GM21576 (cell line): ENCODE measurements around the gene CR1L.
"Not testable (repeated sequence)": the region's sequence is repeated elsewhere in the genome, so short reads cannot be mapped to it uniquely, and the experiment has no call there.

Source experiments
- ATAC-seq: cut with Tn5 transposase; IDR thresholded peaks from one replicate; pipeline ENCODE4 v1.9.1; 2021; ENCODE audit warnings: mild to moderate bottlenecking, moderate library complexity; ENCODE audit not compliant: unreplicated experiment

The CR1L gene

DNA sequence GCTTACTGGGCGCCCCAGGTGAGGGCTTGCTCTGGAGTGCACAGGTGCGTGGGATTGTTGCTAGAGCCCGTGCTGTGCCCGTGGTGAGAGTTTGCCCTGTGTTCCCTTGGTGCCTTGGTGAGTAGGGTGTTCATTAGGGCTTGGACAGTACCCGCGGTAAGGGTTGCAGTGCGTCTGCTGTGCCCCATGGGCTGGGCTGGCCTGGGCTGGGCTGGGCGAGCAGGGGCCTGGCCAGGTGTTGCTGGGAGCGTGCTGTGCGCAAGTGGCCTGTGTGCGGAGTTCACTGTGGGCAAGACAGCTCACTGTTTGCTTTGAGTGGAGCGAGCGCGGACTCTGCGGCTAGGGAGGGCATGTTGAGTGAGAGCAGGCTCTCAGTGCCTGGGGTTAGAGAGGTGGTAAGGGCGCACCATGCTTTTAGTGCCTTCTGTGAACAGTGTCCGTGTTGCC lies 725 bp downstream of the CR1L start:
- no peak for ATAC-seq

DNA sequence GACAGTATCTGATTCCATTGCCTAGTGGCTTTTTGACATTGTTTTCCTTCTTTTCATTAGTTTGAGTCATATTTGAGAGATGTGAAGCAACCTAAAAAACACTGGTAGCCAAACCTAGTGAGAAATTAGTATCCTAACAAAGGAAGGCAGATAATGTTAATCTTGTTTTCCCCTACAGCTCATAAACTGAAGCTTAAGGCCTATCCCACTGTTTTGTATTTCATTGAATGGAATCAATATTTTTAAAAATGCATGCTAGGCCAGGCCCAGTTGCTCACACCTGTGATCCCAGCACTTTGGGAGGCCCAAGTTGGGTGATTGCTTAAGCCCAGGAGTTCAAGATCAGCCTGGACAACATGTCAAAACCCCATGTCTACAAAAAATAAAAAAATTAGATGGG lies 1.2 kb downstream of the CR1L start:
- ATAC-seq, result no peak

DNA sequence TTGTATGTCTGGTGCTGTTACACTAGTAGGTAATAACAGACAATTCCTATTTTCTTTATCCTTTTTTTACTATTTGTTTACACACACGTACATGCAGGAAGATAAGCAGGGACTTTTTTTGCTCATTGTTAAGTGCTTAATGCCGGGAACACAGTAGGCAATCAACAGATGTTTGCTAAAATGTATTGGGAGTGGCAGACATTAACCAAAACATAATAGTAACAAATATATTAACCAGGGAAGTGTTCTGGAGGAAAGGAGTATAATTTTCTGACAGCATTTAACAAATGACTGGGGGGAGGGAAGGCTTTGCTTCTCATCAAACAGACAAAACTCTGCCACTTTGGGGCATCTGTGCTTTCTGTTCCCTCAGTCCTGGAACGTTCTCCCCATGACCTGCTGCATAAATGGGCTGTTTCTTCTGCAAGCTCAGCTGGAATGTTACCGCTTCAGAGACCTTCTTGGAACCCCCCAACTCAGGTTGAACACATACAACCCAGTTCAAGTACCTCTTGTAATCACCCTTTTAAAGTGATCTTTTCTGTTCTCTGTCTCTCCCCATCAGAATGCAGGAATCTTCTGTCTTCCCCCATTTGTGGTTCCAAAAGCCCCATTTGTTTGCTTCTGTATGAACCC lies 2.1 kb downstream of the CR1L start:
- ATAC-seq, result no peak

DNA sequence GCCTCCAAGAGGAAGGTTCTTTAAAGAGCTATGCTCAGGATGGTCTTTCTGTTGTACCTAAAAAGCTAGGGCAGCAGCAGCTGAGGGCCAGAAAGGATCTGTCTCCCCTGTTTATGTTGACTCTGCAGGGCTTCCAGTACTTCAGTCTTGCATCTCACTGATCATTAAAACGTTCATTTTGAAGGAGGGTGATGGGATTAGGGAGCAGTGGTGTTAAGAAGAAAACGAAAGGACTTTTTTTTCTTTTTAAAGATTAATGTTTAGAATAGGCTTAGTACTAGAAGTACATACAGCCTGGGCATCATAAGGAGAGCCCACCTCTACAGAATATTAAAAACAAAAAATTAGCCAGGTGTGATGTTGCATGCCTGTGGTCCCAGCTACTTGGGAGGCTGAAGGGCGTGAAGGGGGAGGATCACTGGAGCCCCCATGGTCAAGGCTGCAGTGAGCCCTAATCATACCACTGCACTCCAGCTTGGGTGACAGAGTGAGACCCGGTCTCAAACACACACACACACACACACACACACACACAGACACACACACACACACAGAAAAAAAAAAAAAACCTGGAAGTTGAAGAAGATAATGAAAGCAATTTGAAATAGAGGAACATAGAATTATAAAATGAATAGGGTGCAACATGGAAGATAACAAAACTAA lies 2.9 kb downstream of the CR1L start:
- ATAC-seq, result no peak

DNA sequence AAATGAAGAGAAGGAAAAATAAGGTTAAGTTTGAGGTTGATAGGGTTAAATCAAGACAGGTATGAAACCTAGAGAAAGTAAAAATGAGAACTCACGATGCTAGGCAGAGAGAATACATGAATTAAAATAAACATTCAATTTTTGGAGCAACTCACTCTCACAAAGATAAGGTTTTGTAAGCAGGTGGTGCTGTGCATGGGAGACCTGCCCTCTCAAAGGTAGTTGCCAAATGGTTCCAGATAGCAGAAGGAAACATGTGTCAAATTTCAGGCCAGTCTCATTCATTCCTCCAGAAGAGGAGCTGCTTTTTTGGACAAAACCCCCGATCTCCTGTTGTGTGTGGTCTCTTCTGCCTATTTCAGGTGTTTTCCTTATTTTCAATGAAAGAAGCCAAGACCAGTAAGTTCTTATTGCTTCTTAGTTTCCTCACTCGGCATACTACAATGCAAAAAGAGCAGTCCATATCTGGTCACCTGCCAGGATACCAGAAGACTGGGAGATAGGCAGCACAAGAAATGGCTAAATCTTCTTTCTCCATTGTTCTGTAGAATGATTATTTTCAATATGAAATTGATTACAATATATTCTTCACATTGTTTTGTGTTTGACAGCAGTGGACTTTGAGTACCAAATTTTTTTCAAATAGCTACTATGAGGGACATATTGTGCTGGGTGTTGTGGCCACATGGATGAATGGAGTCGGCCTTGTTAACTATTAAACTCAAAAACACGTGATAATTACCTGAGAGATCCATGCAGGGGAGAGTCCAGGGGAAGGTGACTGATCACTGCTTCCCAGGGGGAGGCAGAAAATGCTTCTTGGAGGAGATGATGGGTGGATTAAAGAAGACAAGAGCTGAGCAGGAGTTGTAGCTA lies 3.6 kb downstream of the CR1L start:
- no peak for ATAC-seq

DNA sequence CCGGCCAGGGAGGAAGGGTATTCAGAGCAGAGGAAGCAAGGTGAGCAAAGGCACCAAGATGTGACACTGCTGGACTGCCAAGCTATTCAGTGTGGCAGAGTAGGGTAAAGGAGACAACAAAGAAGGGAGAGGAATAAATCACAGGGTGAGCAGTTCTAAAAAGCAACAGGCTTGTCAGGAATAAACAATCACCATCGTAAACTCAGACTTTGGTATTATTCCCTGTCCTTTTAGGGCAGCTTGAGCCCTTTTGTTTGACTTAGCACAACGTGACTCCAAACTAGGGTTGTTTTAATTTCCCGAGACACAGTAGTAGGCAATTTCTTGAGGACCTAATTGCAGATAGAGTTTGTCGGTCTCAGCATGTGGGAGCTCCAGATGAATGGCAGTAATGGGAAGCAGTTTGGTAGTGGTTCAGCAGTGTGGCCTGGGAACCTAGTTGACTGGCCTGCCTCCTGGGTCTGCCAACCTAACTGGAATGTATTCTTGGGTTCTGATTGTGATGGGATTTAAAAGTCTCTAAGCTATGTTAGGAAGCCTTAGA lies 4.3 kb downstream of the CR1L start:
- ATAC-seq, result no peak

DNA sequence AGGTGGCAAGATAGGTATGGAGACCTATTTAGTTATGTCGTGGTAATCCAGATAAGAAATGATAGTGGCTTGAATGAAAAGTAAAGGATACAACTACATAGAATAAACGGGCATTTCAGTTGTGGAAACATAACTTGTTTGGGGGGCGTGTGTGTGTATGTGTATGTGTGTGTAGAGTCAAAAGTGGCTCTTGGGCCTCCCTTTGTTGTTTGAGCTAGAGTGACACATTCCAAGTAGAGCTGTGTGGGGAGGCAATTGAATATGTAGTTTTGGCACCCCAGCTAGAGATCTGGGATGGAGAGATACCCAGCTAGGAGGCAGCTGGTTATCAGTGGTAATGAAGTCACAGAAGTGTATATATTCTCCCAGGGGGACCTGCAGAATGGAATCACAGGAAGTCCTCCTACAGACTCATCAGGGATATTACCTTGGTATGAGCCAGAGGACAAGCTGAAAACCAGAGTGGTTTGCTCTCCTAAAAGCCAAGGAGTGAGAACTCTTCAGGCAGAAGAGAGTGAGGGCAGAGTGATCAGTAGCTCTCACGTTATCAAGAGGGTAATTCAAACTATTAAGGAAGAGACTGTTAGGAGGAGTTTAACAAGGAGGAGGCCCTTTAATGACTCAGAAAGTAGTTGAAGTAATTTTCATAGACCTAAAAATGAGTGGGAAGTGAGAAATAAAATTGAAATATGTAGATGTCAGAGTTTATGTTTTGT lies 5.1 kb downstream of the CR1L start:
- ATAC-seq, result no peak

DNA sequence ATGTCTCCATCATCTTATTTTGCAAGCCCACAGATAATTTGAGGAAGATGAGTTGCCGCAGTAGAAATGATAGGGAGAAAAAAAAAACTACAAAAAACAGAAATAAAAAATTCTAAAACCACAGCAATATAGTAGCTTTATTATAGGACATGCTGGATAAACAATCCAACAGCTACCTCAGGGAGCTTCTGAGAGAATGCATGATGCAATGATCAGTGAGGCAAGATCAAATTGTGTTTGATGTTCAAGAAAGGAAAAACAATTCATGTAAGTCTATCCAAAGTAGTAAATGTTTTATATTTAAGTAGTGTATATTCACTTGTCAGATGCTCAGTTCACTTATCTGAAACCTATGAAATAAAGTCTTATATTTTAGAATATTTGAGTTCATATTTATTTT lies 6.7 kb downstream of the CR1L start:
- ATAC-seq, result no peak

DNA sequence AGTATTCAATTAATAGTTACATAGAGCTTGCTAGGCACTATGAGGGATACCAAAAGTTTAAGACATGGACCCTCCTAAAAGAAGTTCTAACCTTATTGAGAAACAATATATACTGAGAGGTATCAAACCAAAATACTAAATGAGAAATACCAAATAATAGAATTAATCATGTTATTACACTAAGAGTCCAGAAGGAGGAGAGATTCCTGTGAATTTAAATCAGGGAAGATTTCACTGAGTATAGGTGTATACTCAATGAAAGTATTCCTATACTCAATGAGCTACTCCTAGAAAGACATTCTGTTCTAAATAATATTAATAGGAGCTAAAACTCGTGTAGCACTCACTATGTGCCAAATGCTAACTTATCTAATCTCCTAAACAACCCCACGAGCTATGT lies 9.4 kb downstream of the CR1L start:
- ATAC-seq, result no peak

DNA sequence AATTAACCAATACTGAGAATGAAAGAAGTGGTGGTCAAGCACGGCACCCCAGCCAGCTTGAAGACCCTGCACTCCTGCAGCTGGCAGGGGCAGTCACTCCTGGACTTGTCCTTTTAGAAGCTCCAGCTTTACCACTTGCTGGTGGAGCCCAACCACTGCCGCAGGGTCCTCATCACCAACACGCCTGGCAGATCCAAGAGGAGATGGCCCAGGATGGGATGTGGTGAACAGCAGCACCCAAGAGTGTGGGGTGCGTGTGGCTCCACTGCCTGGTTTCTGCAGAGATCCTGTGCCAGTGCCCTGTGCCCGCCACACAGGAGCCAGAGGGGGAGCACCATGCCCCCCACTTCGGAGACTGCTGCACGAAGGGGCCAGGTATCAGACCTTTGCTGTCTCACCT lies 13.5 kb downstream of the CR1L start:
- no peak for ATAC-seq

DNA sequence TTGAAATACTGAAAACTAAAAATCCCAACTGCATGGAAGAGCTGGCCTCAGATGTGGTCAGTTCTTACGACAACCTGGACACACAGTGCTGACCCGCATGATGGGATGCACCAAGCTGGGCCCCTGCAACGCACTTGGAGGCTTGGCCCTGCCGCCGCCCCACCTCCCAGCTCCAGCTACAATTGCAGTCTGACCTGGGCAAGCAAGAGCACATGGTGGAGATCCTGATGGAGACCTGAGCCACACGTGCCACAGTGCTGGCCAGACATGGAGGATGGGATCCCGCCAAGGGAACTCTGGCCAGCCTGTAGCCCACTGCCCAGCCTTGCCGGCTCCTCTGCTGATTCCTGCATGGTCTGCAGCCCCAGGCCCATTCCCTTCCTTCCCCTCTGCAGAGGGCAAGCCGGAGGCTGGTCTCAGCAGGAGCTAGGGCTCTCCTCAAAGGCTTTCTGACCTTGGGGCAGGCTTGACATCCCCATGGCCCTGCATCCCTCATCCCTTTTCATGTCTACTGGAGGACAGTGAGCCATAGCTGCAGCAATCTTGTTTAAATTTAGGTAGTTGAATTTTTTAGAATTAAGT lies 14.1 kb downstream of the CR1L start:
- no peak for ATAC-seq

DNA sequence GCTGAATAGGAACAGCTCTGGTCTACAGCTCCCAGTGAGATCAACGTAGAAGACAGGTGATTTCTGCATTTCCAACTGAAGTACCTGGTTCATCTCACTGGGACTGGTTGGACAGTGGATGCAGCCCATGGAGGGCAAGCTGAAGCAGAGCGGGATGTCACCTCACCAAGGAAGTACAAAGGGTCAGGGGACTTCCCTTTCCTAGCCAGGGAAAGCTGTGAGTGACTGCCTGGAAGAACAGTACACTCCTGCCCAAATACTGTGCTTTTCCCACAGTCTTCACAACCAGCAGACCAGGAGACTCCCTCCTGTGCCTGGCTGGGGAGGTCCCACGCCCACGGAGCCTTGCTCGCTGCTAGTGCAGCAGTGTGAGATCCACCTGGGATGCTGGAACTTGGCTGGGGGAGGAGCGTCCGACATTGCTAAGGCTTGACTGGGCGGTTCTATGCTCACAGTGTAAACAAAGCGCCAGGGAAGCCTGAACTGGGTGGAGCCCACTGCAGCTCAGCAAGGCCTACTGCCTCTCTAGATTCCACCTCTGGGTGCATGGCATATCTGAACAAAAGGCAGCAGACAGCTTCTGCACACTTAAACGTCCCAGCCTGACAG lies 14.7 kb downstream of the CR1L start:
- ATAC-seq, result no peak

DNA sequence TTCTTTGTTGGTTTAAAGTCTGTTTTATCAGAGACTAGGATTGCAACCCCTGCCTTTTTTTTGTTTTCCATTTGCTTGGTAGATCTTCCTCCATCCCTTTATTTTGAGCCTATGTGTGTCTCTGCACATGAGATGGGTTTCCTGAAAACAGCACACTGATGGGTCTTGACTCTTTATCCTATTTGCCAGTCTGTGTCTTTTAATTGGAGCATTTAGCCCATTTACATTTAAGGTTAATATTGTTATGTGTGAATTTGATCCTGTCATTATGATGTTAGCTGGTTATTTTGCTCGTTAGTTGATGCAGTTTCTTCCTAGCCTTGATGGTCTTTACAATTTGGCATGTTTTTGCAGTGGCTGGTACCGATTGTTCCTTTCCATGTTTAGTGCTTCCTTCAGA lies 16.5 kb downstream of the CR1L start:
- ATAC-seq, result not testable (repeated sequence)

DNA sequence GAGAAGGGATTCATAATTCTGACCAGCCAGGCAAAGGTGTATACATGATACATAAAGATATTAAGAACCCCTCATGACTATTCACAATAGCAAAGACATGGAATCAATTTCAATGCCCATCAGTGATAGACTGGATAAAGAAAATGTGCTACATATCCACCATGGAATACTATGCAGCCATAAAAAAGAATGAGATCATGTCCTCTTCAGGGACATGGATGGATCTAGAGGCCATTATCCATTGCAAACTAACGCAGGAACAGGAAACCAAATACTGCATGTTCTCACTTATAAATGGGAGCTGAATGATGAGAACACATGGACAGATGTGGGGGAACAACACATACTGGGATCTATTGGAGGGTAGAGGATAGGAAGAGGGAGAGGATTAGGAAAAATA lies 21.4 kb downstream of the CR1L start:
- ATAC-seq, result no peak

DNA sequence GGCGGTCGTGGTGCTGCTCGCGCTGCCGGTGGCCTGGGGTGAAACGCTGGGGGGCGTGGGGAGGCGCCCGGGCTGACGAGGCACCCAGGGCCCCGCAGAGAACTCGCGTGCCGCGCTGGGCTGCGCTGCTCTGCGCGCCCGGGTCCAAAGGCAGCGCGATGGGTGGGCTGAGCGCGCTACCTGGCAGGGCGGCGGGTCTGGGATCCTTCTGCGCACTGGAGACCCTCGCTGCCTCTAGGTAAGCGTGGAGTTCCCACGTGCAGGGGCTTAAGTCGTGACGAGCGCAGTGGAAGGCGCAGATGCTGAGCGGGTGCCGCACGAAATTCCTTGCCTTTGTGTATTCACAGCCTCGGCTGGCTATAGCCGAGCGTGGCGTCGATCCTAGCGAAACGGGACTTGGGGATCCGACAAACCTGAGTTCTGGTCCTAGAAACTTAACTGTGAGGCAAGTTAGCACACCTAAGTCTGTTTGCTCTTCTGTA lies 24.6 kb downstream of the CR1L start:
- no peak for ATAC-seq

DNA sequence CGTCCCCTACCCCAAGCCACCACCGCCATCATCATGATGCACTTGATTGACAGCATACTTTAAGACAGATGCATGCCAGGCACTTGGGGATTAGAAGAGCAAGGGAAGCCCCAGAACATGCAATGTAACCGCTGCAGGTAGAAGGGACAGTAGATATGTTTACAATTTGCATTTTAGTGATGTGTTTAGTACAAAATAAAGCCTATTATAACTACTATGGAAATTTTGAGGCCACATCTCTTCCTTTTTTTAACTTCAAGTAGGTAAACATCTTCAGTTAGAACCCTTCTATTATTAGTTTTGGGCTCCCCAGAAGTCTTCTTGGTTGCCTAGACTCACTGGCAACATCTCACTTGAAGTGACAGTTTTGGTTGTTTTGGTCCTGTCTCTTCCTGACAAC lies 25.3 kb downstream of the CR1L start:
- peak; percentile 56 for ATAC-seq

DNA sequence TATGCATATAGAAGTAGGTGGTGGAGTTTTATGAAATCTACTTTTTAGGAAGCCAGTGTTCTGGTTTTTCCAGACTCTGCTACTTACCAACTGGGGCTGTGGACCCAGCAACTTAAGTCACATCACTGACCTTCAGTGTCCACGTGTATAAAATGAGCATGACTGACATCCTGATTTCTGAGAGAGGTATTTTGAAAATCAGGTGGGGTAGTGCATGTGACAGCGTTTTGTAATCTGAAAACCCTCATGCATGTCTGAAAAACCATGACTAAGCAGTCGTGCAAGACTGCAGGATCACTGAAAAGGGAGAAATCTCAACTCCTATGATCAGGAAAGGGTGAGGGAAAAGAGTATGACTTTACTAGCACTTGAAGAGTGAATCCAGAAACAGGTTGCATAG lies 26.1 kb downstream of the CR1L start:
- no peak for ATAC-seq

DNA sequence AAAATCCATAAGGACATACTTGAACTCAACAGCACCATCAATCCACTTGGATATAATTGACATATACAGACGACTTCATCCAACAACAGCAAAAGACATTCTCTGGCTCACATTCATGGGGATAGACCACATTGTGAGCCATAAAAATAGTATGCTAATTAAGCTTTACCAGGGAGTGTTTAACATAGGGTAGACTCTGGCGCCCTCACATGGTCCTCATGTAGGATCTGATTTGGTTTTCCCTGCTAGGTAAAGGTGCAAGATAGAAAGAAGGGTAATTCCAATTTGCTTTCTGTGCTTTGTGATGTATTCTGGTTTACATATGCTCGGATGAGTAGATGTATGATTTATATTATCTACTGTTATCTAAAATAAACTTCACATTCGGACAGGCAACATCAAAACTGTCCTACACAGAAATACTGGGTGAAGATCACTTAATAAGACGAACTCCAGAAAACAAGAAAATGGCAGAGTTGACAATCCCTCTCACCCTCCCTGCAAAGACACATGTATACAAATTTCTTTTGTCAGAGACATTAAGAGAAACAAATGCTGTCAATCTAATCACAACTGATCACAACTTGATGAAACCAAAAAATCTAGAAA lies 27.7 kb downstream of the CR1L start:
- ATAC-seq, result no peak

DNA sequence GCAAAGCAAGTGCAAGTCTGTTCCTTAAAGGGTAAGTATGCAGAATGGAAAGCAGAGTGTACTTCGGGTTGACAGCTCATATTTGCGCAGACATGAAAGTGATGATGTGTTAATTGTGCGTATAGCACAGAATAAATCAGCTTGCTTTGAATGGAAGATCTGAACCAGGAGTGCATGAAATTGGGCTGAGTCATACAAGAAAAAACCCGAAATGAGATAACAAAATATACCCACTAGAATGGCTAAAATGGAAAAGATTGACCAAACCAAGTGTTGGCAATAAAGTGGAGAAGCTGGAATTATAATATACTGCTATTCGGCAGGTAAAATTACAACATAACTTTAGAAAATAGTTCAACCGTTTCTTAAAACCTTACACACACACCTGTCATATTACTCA lies 28.5 kb downstream of the CR1L start:
- no peak for ATAC-seq

DNA sequence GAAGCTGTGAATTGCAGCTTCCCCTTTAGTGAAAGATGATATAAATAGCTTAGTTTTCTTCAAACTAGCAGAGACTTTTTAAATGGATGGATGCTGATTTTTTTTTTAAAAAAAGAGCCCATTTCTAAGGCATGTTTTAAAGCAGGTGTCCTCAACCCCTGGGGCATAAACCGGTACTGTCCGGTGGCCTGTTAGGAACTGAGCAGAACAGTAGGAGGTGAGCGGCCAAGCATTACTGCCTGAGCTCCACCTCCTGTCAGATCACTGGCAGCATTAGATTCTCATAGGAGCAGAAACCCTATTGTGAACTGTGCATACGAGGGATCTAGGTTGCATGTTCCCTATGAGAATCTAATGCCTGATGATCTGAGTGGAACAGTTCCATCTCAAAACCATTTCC lies 31.2 kb downstream of the CR1L start:
- no peak for ATAC-seq
